ENCODE measurements around the gene DNM3.

The DNM3 gene

GRCh38 chr1:171872430-171872829, 31.1 kb downstream of the DNM3 start:
- Histone ChIP-seq H3K79me2 (ENCODE audit: low read length) (no peaks in the 10 kb centered on the region), H4K20me1 (ENCODE audit: insufficient read depth, low read length) (no peaks in the 10 kb centered on the region), H2AFZ (ENCODE audit: low read length) (no peak overlapping the region), H3K9ac (ENCODE audit: low read length) (no peak overlapping the region), H3K36me3 (replicated peaks; ENCODE audit: insufficient read depth, low read length) (no peaks in the 10 kb centered on the region), H3K27me3 (replicated peaks; ENCODE audit: insufficient read depth, low read length) (no peaks in the 10 kb centered on the region), H3K27ac (ENCODE audit: low read length) (no peak overlapping the region), H3K4me2 (ENCODE audit: low read depth, low read length) (no peak overlapping the region), H3K4me1 (ENCODE audit: low read length) (no peaks in the 10 kb centered on the region), H3F3A (ENCODE audit: insufficient read depth, low read length) (no peaks in the 10 kb centered on the region), H3K9me3 (replicated peaks; ENCODE audit: insufficient read depth, low read length) (no peaks in the 10 kb centered on the region), H3K4me3 (ENCODE audit: low read length) (no peak overlapping the region), H3K9me2 (replicated peaks; ENCODE audit: insufficient read depth, low read length) (no peaks in the 10 kb centered on the region)
- DNase-seq = no peak
- TF ChIP-seq, protein P1, sequence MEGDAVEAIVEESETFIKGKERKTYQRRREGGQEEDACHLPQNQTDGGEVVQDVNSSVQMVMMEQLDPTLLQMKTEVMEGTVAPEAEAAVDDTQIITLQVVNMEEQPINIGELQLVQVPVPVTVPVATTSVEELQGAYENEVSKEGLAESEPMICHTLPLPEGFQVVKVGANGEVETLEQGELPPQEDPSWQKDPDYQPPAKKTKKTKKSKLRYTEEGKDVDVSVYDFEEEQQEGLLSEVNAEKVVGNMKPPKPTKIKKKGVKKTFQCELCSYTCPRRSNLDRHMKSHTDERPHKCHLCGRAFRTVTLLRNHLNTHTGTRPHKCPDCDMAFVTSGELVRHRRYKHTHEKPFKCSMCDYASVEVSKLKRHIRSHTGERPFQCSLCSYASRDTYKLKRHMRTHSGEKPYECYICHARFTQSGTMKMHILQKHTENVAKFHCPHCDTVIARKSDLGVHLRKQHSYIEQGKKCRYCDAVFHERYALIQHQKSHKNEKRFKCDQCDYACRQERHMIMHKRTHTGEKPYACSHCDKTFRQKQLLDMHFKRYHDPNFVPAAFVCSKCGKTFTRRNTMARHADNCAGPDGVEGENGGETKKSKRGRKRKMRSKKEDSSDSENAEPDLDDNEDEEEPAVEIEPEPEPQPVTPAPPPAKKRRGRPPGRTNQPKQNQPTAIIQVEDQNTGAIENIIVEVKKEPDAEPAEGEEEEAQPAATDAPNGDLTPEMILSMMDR (IDR thresholded peaks at IDR 0.05; ENCODE audit: low read length) = no peak
- no peak for TF ChIP-seq EZH2phosphoT487 (IDR thresholded peaks at IDR 0.05; ENCODE audit: low read length)
- TF ChIP-seq EZH2 (optimal IDR thresholded peaks at IDR 0.05; ENCODE audit: low read depth, low read length) = no peak

- Histone ChIP-seq H3F3A (ENCODE audit: insufficient read depth, low read length) (no peaks in the 10 kb centered on the region), H3K36me3 (replicated peaks; ENCODE audit: insufficient read depth, low read length) (no peaks in the 10 kb centered on the region), H3K79me2 (ENCODE audit: low read length) (no peaks in the 10 kb centered on the region), H2AFZ (ENCODE audit: low read length) (no peak overlapping the region), H3K4me3 (ENCODE audit: low read length) (no peak overlapping the region), H3K4me2 (ENCODE audit: low read depth, low read length) (no peak overlapping the region), H3K4me1 (ENCODE audit: low read length) (no peaks in the 10 kb centered on the region), H3K9ac (ENCODE audit: low read length) (no peak overlapping the region), H3K27me3 (replicated peaks; ENCODE audit: insufficient read depth, low read length) (no peaks in the 10 kb centered on the region), H3K9me2 (replicated peaks; ENCODE audit: insufficient read depth, low read length) (no peaks in the 10 kb centered on the region), H3K27ac (ENCODE audit: low read length) (no peak overlapping the region), H3K9me3 (replicated peaks; ENCODE audit: insufficient read depth, low read length) (no peaks in the 10 kb centered on the region), H4K20me1 (ENCODE audit: insufficient read depth, low read length) (no peaks in the 10 kb centered on the region)
- TF ChIP-seq, protein P1 (IDR thresholded peaks at IDR 0.05; ENCODE audit: low read length) = no peak
- TF ChIP-seq EZH2 (optimal IDR thresholded peaks at IDR 0.05; ENCODE audit: low read depth, low read length) (no peak), EZH2phosphoT487 (IDR thresholded peaks at IDR 0.05; ENCODE audit: low read length) (no peak)
- no peak for DNase-seq
Measured at GRCh38 chr1:171873664-171874063, 32.4 kb downstream of the DNM3 start.

DNA sequence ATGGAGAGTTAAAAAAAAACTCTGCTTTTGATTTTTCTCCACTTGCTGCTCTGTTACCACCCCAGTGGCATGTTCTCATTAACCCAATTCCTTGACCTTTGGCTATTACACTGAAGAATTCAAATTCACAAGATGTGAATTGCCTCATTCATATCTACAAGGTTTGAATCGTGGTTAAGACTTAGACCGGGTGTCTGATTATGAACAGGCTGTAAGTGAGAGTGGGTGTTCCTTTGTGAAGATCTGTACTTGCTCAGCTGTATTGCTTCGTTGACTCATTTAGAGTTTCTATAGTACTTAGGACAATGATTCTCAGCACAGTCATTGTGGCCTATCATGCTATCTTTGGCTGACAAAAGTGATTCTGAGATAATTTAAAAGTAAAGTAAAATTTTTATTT, 36.4 kb downstream of the DNM3 start:
- no peak for DNase-seq
- Histone ChIP-seq H3F3A (ENCODE audit: insufficient read depth, low read length) (no peaks in the 10 kb centered on the region), H3K9me2 (replicated peaks; ENCODE audit: insufficient read depth, low read length) (no peaks in the 10 kb centered on the region), H4K20me1 (ENCODE audit: insufficient read depth, low read length) (no peaks in the 10 kb centered on the region), H3K36me3 (replicated peaks; ENCODE audit: insufficient read depth, low read length) (no peaks in the 10 kb centered on the region), H3K4me1 (ENCODE audit: low read length) (no peaks in the 10 kb centered on the region), H3K4me3 (ENCODE audit: low read length) (no peak overlapping the region), H3K9ac (ENCODE audit: low read length) (no peak overlapping the region), H2AFZ (ENCODE audit: low read length) (no peak overlapping the region), H3K4me2 (ENCODE audit: low read depth, low read length) (no peak overlapping the region), H3K9me3 (replicated peaks; ENCODE audit: insufficient read depth, low read length) (no peaks in the 10 kb centered on the region), H3K27ac (ENCODE audit: low read length) (no peak overlapping the region), H3K79me2 (ENCODE audit: low read length) (no peaks in the 10 kb centered on the region), H3K27me3 (replicated peaks; ENCODE audit: insufficient read depth, low read length) (no peaks in the 10 kb centered on the region)
- TF ChIP-seq EZH2phosphoT487 (IDR thresholded peaks at IDR 0.05; ENCODE audit: low read length) = no peak
- TF ChIP-seq, protein P1 (IDR thresholded peaks at IDR 0.05; ENCODE audit: low read length) = no peak
- no peak for TF ChIP-seq EZH2 (optimal IDR thresholded peaks at IDR 0.05; ENCODE audit: low read depth, low read length)
